Left ventricle myocardium inferior (tissue), 1 donor: Measurements from ENCODE around the gene MRC2. TPM values are rescaled to one million over a fixed set of nuclear protein-coding genes. Genes with fewer than 3 reads are reported as not detected.

Experiments
- DNase-seq: peaks from one replicate; pipeline ENCODE4 v3.0.0-alpha.2; 2020
- H3K27ac ChIP-seq: fragments of 200-600 bp; replicated peaks from 2 replicates; pipeline ENCODE4 v1.8.0; 2021
- H3K27me3 ChIP-seq: fragments of 200-600 bp; 2 replicates; pipeline ENCODE4 v1.8.0; 2021; ENCODE audit warnings: low read depth
- H3K36me3 ChIP-seq: fragments of 200-600 bp; 2 replicates; pipeline ENCODE4 v1.8.0; 2021
- H3K4me1 ChIP-seq: fragments of 200-600 bp; 2 replicates; pipeline ENCODE4 v1.8.0; 2021
- H3K4me3 ChIP-seq: fragments of 200-600 bp; 2 replicates; pipeline ENCODE4 v1.8.0; 2021; ENCODE audit warnings: mild to moderate bottlenecking, moderate library complexity
- H3K9me3 ChIP-seq: fragments of 200-600 bp; replicated peaks from 2 replicates; pipeline ENCODE4 v1.8.0; 2021
- CTCF ChIP-seq: fragments of 200-600 bp; IDR thresholded peaks from 2 replicates; pipeline ENCODE4 v1.8.0; 2021; ENCODE audit warnings: antibody characterized with exemption, mild to moderate bottlenecking, borderline replicate concordance
- intact Hi-C: fragments of 100-400 bp; cut with micrococcal nuclease; formaldehyde crosslinking; loops from one replicate; pipeline ENCODE4 v1.11.0; 2022
- total RNA-seq: library from RNA; stranded (reverse); fragmentation: NEBNext Ultra II Directional; extraction: Animal tissue kit (Norgen Biotek cat#: 25700); gene quantifications from one replicate; pipeline ENCODE4 v1.2.1, GENCODE V29; 2021
- donor health status: DM: no; HTN: yes; CAD: no; lungs with severe emphysema.

MRC2 gene
- total RNA-seq, 1 donor from 2014 or later = 22.8 TPM

GRCh38 chr17:62666061-62666800 is 38.8 kb downstream of the MRC2 start:
- no peak for TF ChIP-seq CTCF
- Histone ChIP-seq H3K4me3 (no peak overlapping the region), H3K9me3 (peaks cover 3% of the 10 kb centered on the region), H3K36me3 (no peaks in the 10 kb centered on the region), H3K4me1 (no peaks in the 10 kb centered on the region), H3K27me3 (peaks cover 9% of the 10 kb centered on the region), H3K27ac (no peak overlapping the region)
- DNase-seq = no peak
- intact Hi-C loops = no loop called here

GRCh38 chr17:62666801-62667591 is 39.5 kb downstream of the MRC2 start:
- no peak for DNase-seq
- intact Hi-C loops = no loop called here
- TF ChIP-seq CTCF = no peak
- Histone ChIP-seq H3K4me3 (no peak overlapping the region), H3K27me3 (peaks cover 9% of the 10 kb centered on the region), H3K27ac (no peak overlapping the region), H3K36me3 (no peaks in the 10 kb centered on the region), H3K4me1 (peaks cover 6% of the 10 kb centered on the region), H3K9me3 (no peaks in the 10 kb centered on the region)

- Histone ChIP-seq H3K27ac (no peak overlapping the region), H3K27me3 (peaks cover 9% of the 10 kb centered on the region), H3K4me1 (peaks cover 9% of the 10 kb centered on the region), H3K4me3 (no peak overlapping the region), H3K9me3 (no peaks in the 10 kb centered on the region), H3K36me3 (no peaks in the 10 kb centered on the region)
- intact Hi-C loops = no loop called here
- TF ChIP-seq CTCF = no peak
- DNase-seq = no peak
Measured at GRCh38 chr17:62668091-62668804, 40.8 kb downstream of the MRC2 start.

- no peaks in the 10 kb centered on the region for H3K9me3 ChIP-seq
- no peak for DNase-seq
- intact Hi-C loops = no loop called here
Measured at GRCh38 chr17:62670202-62670821, 42.8 kb downstream of the MRC2 start.

More at GRCh38 chr17:62670202-62670821, 42.8 kb downstream of the MRC2 start:
- H3K36me3 ChIP-seq = no peaks in the 10 kb centered on the region
- peaks cover 9% of the 10 kb centered on the region for H3K4me1 ChIP-seq
- H3K27me3 ChIP-seq = peaks cover 9% of the 10 kb centered on the region
- H3K27ac ChIP-seq = no peak overlapping the region
- TF ChIP-seq CTCF = no peak
- no peak overlapping the region for H3K4me3 ChIP-seq
